Glomerular visceral epithelial cell (primary cell): ENCODE results near the gene ANKRD44.

Experiments
- DNase-seq: peaks from one replicate; pipeline ENCODE4 v3.0.0-alpha.2; 2016; ENCODE audit errors: extremely low spot score

The ANKRD44 gene

GRCh38 chr2:196987649-196988364 lies 322.8 kb downstream of the ANKRD44 start:
- peak; percentile 92 for DNase-seq

- no peak for DNase-seq
These were observed 323.3 kb downstream of the ANKRD44 start for GRCh38 chr2:196987298-196987648.

- DNase-seq: no peak
These were observed 324.9 kb downstream of the ANKRD44 start for GRCh38 chr2:196985511-196986183.

DNA sequence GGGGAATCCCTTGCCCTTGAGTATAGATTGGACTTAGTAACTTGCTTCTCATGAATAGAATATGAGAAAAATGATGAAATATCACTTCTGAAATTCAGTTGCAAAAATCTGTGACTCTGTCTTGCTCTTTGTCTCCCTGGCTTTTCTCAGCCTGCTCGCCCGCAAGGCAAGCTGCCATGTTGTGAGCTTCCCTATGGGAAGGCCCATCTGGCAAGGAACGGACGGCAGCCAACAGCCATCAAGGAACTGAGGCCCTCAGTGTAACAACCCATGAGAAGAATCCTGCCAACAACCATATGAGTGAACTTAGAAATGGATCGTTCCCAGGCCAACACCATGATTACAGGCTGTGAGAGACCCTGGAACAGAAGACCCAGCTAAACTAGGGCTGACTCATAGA lies 325.7 kb downstream of the ANKRD44 start:
- DNase-seq: no peak

DNA sequence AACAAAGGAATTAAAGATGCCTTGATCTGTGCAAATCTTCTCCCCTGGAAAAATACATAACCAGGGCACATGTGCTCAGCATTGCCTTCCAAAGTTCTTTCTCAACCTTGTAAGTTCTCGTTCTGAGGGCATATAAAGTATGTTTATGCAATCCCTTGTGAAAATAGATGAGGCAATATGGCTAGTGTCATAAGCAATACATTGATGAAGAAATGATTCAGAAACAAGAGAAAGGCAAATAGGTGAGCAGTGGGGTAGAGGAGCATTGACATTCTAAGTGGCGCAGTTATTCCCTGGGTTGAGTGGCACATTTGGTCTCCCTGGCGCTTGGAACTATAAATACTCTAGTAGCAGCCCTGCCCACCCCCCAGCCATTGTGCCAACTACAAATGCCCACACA lies 326.6 kb downstream of the ANKRD44 start:
- DNase-seq: no peak

- DNase-seq: no peak
These were observed 330.1 kb downstream of the ANKRD44 start for GRCh38 chr2:196980473-196980872.

GRCh38 chr2:196980001-196980400 lies 330.6 kb downstream of the ANKRD44 start:
- no peak for DNase-seq

DNA sequence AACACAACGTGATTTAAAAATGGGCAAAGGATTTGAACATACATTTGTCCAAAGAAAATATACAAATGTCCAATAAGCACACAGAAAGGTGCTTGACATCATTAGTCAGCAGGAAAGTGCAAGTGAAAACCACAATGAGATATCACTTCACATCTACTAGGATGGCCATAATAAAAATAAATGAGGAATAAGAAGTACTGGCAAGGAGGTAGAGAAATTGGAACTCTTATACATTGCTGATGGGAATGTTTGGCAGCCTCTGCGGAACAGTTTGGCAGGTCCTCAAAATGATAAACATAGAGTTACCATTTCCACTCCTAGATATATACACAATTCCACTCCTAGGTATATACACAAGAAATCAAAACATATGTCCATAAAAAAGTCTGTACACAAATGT lies 333.1 kb downstream of the ANKRD44 start:
- no peak for DNase-seq

DNA sequence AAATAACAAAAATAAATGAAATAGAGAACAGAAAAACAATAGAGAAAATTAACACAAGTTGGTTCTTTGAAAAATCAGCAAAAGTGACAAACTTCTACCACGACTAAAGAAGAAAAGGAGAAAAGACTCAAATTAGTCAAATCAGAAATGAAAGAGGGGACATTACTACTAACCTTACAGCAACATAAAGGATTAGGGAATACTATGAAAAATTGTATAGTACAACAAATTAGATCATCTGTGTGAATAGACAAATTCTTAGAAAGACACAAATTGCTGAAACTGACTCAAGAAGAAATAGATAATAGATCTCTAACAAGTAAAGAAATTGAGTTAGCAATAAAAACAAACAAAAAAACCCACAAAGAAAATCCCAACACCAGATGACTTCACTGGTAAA lies 335.6 kb downstream of the ANKRD44 start:
- no peak for DNase-seq

DNA sequence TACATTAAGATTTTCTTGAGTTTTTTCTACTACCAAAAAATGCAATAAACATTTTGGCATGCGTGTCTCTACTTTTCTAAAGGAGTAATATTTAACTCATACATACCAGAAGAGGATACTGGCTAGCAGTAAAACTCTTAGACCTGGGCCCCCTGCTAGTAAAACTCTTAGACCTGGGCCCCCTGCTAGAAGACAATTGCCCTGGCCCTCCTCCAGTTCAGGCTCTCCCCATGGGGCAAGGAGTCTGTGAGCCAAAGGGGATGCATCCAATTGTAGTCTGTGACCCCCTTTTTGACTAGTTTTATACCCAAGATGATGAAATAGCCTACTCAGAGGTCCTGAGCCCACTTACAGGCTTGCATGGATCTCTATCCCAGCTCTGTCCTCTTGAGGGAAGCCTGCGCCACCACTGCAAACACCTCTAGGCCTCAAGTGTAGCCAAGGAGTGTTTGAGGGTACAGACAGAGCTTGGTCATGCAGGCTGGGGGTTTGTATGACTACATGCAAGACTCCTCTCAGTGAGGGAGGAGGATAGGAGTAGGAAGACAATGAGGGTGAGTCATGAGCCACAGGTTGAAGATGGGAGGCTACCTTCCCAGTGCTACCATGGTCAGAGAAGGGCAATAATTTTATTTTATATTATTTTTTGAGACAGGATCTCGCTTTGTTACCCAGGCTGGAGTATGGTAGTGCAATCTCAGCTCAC lies 338.9 kb downstream of the ANKRD44 start:
- DNase-seq: peak; percentile 13

DNA sequence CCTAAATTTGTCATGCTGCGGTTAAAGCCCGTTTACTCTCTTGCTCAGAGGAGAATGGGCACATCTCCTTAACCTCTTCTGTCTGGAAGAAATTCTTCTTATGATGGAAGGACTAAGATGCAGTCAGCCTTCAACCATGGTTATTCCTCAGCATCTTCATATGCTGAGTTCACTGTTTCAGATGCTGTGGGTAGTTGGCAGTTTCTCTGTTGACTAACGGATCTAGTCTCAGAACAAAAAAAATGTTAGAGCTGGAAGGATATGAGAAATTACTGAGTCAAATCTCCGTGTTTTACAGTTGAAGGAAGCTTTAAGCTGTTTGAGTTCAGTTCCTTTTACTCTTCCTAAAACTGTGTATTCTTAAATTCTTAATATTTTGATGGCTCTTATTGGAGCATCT lies 340.5 kb downstream of the ANKRD44 start:
- no peak for DNase-seq

DNA sequence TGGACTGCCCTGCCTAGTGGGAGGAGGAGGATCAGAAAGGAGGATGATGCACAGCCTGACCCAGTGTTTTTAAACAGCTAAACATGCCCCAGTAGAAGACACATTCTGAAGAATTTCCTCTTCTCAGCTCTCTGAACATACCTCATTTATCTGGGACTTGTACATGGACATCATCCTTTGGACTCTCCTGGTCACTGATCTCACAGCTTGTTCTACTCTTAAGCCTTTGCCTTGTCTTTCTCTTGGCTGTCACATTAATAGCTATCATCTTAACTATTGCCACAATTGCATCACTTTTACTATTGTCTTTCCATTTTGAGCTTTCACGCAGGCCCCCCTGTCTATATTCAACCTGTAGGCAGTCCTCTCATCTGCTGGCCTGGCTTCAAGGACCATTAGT lies 342.1 kb downstream of the ANKRD44 start:
- DNase-seq: no peak

GRCh38 chr2:196967775-196968174 lies 342.8 kb downstream of the ANKRD44 start:
- no peak for DNase-seq

- DNase-seq: peak; percentile 35
These were observed 343.5 kb downstream of the ANKRD44 start for GRCh38 chr2:196967116-196967515.

GRCh38 chr2:196966061-196966460 lies 344.5 kb downstream of the ANKRD44 start:
- DNase-seq: no peak

GRCh38 chr2:196965651-196966050 lies 344.9 kb downstream of the ANKRD44 start:
- DNase-seq: no peak

DNA sequence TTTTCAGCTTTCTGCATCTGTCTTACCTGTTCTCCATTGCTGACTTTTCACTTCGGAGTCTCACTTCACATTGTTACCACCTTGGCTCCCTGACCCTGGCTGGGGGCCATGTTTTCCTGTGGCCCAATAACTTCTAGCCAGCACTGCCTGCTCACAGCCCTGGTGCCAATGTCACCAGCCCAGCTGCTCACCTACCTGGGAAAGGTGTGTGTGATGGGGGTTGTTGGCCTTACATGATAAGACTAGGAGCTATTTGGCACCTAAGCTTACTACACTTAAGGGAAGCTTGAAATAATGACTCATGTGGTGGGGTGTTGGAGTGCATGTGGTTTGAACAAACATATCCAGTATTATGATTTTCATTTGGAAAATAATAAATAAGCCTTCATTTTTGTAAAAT lies 346.6 kb downstream of the ANKRD44 start:
- DNase-seq: no peak

- no peak for DNase-seq
These were observed 347.5 kb downstream of the ANKRD44 start for GRCh38 chr2:196963043-196963442.

GRCh38 chr2:196962325-196962724 lies 348.3 kb downstream of the ANKRD44 start:
- no peak for DNase-seq

- no peak for DNase-seq
These were observed 348.7 kb downstream of the ANKRD44 start for GRCh38 chr2:196961889-196962288.

- DNase-seq: no peak
These were observed 350.7 kb downstream of the ANKRD44 start for GRCh38 chr2:196959734-196960338.

DNA sequence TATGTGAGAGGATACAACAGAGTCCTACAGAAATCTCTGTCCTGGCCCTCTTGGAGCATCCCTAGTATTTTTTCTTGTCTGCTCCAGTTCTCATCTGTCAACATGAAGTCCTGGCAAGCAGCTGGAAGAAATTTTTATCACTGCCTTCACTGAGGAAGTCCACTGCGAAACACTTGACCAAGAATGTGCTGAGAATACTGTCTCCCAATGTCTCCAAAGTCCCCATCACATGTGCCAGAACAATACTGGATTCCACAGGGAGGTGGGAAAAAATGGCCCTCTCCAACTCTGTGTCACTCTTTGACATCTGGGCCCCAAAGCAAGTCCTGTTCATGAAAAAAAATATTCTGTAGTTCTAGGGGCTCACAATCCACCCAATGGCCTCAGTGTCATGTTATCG lies 351.3 kb downstream of the ANKRD44 start:
- no peak for DNase-seq
